HG03565 (cell line): ENCODE data around the gene C3orf38.
"Not testable (repeated sequence)": the region's sequence is repeated elsewhere in the genome, so short reads cannot be mapped to it uniquely, and the experiment has no call there.

Source experiments
- ATAC-seq: cut with Tn5 transposase; IDR thresholded peaks from one replicate; pipeline ENCODE4 v1.9.1; 2021; ENCODE audit warnings: mild to moderate bottlenecking, moderate library complexity; ENCODE audit not compliant: unreplicated experiment

C3orf38 gene

DNA sequence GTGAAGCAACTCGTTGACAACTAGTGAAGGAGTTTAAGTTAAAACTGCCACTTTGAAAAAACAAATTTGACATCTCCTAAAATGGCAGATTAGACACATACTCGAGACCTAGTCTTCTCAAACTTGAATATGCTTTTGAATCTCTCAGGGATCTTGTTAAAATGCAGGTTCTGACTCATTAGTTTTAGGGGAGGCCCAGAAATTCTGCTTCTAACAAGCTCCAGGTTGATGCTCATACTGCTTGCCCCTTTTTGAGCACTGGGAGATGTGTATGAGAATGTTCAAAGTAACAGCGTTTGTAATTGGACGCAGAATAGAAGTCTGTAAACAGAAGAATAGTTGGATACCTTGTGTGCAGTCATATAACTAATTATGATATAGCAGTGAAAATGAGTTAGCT is 1.6 kb downstream of the C3orf38 start:
- ATAC-seq: no peak

GRCh38 chr3:88152841-88153240 is 3.1 kb downstream of the C3orf38 start:
- no peak for ATAC-seq

DNA sequence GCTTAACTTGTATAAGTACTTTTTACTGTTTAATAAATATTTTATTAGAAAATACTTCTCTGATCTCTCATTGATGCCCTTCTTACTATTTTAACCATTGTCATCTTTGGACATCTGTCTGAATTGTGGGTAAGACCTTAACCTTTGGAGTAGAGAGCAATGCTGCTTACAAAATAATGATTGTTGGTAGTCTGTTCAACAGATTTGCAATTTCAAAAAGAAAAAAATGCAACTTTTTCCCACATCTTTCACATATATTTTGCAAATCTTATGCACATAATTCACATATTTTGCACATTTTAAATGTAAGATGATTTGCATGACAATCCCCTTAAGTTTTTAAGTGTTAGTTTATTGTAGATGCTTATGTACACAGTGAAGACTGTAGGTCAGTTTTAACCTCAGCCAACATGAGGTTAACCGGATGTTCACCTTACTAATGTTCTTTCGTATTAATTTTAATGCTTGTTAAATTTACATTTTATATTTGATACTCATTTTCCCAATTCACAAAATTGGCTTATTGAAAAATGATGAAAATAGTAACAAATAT is 16.7 kb downstream of the C3orf38 start:
- ATAC-seq: no peak

DNA sequence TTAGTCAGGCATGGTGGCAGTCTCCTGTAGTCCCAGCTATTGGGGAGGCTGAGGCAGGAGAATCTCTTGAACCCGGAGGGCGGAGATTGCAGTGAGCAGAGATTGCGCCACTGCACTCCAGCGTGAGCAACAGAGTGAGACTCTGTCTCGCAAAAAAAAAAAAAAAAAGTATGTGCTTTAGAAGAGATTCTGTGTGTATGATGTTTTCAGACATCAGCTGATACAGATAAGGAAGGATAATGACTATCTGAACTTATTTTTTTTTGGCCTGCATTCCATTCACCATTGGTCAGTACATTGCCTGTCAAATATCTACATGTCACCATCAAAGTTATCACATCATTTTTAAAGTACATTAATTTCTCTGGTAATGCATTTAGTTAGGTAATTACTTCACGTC is 17.4 kb downstream of the C3orf38 start:
- no peak for ATAC-seq

GRCh38 chr3:88167704-88168103 is 17.9 kb downstream of the C3orf38 start:
- no peak for ATAC-seq

- ATAC-seq: no peak
Measured at GRCh38 chr3:88168171-88168570, 18.4 kb downstream of the C3orf38 start.

GRCh38 chr3:88180398-88180999 is 30.7 kb downstream of the C3orf38 start:
- peak; percentile 95 for ATAC-seq

DNA sequence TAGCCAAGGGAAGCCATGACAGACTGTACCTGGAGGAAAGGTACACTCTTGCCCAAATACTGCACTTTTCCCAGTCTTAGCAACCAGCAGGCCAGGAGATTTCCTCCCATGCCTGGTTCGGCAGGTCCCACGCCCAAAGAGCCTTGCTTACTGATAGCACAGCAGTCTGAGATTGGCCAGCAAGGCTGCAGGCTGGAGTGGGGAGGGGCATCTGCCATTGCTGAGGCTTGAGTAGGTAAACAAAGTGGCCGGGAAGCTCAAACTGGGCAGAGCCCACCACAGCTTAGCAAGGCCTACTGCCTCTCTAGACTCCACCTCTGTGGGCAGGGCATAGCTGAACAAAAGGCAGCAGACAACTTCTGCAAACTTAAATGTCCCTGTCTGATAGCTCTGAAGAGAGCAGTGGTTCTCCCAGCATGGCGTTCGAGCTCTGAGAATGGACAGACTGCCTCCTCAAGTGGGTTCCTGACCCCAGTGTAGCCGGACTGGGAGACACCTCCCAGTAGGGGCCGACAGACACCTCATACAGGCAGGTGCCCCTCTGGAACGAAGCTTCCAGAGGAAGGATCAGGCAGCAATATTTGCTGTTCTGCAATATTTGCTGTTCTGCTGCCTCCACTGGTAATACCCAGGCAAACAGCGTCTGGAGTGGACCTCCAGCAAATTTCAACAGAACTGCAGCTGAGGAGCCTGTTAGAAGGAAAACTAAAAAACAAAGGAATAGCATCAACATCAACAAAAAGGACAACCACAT is 32.6 kb downstream of the C3orf38 start:
- not testable (repeated sequence) for ATAC-seq

- no peak for ATAC-seq
Measured at GRCh38 chr3:88188436-88188835, 38.7 kb downstream of the C3orf38 start.

DNA sequence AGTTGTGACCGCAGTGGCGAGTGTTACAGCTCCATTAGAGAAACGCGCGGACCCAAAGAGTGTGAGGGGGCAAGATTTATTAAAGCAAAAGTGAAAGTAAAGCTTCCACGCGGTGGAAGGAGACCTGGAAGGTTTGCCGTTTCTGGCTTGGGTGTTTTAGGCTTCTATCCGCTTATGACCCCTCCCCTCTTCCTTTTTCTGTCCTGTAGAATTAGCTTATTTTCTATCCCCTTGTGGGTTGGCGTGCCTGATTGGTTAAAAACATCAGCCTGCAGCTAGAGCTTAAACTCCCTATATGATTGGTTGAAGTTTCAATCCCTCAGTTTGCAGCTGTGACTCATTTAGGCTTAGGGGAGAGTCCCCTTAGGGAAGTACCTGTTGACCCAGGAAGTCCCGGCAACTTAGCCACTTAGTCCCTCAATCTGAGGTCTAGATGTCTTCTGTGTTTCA is 39.6 kb downstream of the C3orf38 start:
- peak; percentile 97 for ATAC-seq

DNA sequence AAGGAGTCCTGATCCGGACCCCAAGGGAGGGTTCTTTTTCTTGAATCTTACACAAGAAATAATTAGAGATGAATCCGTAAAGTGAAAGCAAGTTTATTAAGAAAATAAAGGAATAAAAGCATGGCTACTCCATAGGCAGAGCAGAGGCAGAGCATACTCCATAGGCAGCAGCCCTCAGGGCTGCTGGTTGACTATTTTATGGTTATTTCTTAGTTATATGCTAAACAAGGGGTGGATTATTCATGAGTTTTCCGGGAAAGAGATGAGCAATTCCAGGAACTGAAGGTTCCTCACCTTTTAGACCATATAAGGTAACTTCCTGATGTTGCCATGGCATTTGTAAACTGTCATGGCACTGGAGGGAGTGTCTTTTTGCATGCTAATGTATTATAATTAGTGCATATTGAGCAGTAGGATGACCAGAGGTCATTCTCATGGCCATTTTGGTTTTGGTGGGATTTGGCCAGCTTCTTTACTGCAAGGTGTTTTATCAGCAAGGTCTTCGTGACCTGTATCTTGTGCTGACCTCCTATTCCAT is 42.2 kb downstream of the C3orf38 start:
- no peak for ATAC-seq

GRCh38 chr3:88192631-88193030 is 42.9 kb downstream of the C3orf38 start:
- ATAC-seq: no peak

- ATAC-seq: no peak
Measured at GRCh38 chr3:88195951-88196434, 46.2 kb downstream of the C3orf38 start.

DNA sequence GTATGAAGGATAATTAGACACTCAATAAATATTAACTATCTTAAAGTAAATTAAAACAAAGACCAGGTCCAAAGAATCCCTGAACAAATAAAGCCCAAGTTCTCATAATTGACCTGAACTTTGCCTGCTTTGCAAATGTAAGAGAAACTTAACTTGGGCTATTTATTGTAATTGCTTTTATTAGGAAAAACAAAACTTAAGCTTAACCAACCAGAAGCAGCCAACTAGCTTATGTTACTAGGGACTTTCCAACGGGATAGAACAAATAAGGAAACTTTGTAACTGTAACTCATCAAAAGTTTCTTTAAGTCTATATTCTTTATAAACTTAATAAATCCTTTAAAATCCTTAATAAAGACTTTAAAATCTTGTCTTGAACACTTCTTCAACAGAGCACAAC is 48.4 kb downstream of the C3orf38 start:
- no peak for ATAC-seq

- peak; percentile 96 for ATAC-seq
Measured at GRCh38 chr3:88203642-88204055, 53.9 kb downstream of the C3orf38 start.
